HUES48 (cell line): Measurements from ENCODE around the gene TBL1Y.

Source experiments
- H3K27ac ChIP-seq: one replicate; pipeline ENCODE4 v1.7.0; 2013; ENCODE audit warnings: low read depth, low read length, inconsistent platforms
- H3K27me3 ChIP-seq: 2 replicates; pipeline ENCODE4 v1.6.1; 2013; ENCODE audit warnings: mild to moderate bottlenecking, low read length; ENCODE audit not compliant: control insufficient read depth, insufficient read depth
- H3K36me3 ChIP-seq: 2 replicates; pipeline ENCODE4 v1.6.1; 2013; ENCODE audit warnings: low read length; ENCODE audit not compliant: control insufficient read depth, insufficient read depth
- H3K4me1 ChIP-seq: 2 replicates; pipeline ENCODE4 v1.6.1; 2013; ENCODE audit warnings: mild to moderate bottlenecking, low read length; ENCODE audit not compliant: control insufficient read depth, insufficient read depth
- H3K4me3 ChIP-seq: 2 replicates; pipeline ENCODE4 v1.5.1; 2013; ENCODE audit warnings: mild to moderate bottlenecking, low read depth, low read length
- H3K9ac ChIP-seq: 2 replicates; pipeline ENCODE4 v1.6.1; 2013; ENCODE audit warnings: mild to moderate bottlenecking, low read depth, low read length, moderate library complexity
- H3K9me3 ChIP-seq: 2 replicates; pipeline ENCODE4 v1.6.1; 2013; ENCODE audit warnings: low read length; ENCODE audit not compliant: control insufficient read depth, insufficient read depth

TBL1Y gene

GRCh38 chrY:6928265-6928664 lies 17.8 kb downstream of the TBL1Y start:
- Histone ChIP-seq H3K4me3 (no peak overlapping the region), H3K4me1 (no peaks in the 10 kb centered on the region), H3K36me3 (no peaks in the 10 kb centered on the region), H3K9ac (no peak overlapping the region), H3K9me3 (no peaks in the 10 kb centered on the region), H3K27me3 (no peaks in the 10 kb centered on the region), H3K27ac (no peak overlapping the region)

GRCh38 chrY:6929237-6929636 lies 18.7 kb downstream of the TBL1Y start:
- H3K9ac ChIP-seq: no peak overlapping the region
- no peaks in the 10 kb centered on the region for H3K27me3 ChIP-seq
- H3K4me3 ChIP-seq: no peak overlapping the region
- no peak overlapping the region for H3K27ac ChIP-seq
- no peaks in the 10 kb centered on the region for H3K9me3 ChIP-seq
- H3K4me1 ChIP-seq: no peaks in the 10 kb centered on the region
- no peaks in the 10 kb centered on the region for H3K36me3 ChIP-seq

GRCh38 chrY:6931779-6932396 lies 21.4 kb downstream of the TBL1Y start:
- Histone ChIP-seq H3K9ac (no peak overlapping the region), H3K27ac (no peak overlapping the region), H3K36me3 (no peaks in the 10 kb centered on the region), H3K4me1 (no peaks in the 10 kb centered on the region), H3K27me3 (no peaks in the 10 kb centered on the region), H3K9me3 (no peaks in the 10 kb centered on the region), H3K4me3 (no peak overlapping the region)

DNA sequence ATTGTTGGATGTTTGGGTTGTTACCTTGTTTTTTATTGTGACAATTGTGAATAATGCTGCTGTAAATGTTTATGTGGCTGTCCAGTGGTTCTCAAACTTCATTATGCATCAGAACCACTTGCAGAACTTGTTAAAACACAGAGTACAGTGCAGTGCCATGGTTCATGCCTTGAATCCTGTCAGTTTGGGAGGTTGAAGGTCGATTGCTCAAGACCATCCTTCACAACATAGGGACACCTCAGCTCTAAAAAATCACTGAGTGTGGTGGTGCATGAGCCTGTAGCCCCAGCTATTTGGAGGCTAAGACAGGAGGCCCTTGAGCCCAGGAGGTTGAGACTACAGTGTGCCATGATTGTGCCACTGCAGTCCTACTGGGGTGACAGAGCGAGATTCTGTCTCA lies 25.0 kb downstream of the TBL1Y start:
- Histone ChIP-seq H3K36me3 (no peaks in the 10 kb centered on the region), H3K9ac (no peak overlapping the region), H3K4me1 (no peaks in the 10 kb centered on the region), H3K27me3 (no peaks in the 10 kb centered on the region), H3K9me3 (no peaks in the 10 kb centered on the region), H3K27ac (no peak overlapping the region), H3K4me3 (no peak overlapping the region)

DNA sequence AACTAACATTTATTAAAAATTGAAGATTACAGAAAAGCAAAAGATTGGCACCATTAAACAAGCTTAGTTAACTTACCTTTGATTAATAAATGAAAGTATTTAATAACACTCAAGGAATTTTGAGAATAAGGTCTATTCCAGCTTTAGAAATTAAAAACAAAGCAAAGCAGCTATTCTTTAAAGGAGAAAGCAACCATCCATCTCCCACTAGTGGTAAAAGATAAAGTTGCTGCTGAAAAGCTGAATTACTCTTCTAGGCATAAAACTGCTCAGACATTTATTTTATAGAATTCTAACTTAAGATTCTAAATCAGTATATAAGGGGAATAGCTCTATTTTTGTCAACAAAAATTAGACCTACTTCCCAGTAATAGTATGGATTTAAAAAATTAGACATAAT lies 37.2 kb downstream of the TBL1Y start:
- Histone ChIP-seq H3K4me1 (no peaks in the 10 kb centered on the region), H3K9ac (no peak overlapping the region), H3K27me3 (no peaks in the 10 kb centered on the region), H3K27ac (no peak overlapping the region), H3K4me3 (no peak overlapping the region), H3K9me3 (no peaks in the 10 kb centered on the region), H3K36me3 (no peaks in the 10 kb centered on the region)

DNA sequence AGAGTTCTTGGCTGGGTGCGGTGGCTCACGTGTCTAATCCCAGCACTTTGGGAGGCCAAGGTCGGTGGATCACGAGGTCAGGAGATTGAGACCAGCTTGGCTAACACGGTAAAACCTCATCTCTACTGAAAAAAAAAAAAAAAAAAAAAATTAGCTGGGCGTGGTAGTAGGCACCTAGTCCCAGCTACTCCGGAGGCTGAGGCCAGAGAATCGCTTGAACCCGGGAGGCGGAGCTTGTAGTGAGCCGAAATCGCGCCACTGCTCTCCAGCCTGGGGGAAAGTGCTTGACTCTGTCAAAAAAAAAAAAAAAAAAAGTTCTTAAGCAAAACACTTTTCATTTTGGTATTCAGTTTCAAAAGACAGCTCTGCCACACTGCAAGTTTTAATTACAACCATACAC lies 37.9 kb downstream of the TBL1Y start:
- no peak overlapping the region for H3K27ac ChIP-seq
- no peaks in the 10 kb centered on the region for H3K4me1 ChIP-seq
- no peaks in the 10 kb centered on the region for H3K36me3 ChIP-seq
- H3K27me3 ChIP-seq: no peaks in the 10 kb centered on the region
- no peak overlapping the region for H3K9ac ChIP-seq
- H3K4me3 ChIP-seq: no peak overlapping the region
- H3K9me3 ChIP-seq: no peaks in the 10 kb centered on the region

- Histone ChIP-seq H3K27me3 (no peaks in the 10 kb centered on the region), H3K9me3 (no peaks in the 10 kb centered on the region), H3K9ac (no peak overlapping the region), H3K36me3 (no peaks in the 10 kb centered on the region), H3K27ac (no peak overlapping the region), H3K4me1 (no peaks in the 10 kb centered on the region), H3K4me3 (no peak overlapping the region)
These were observed 39.5 kb downstream of the TBL1Y start for GRCh38 chrY:6949947-6950346.

GRCh38 chrY:6964732-6965131 lies 54.2 kb downstream of the TBL1Y start:
- H3K4me3 ChIP-seq: no peak overlapping the region
- no peaks in the 10 kb centered on the region for H3K9me3 ChIP-seq
- H3K4me1 ChIP-seq: no peaks in the 10 kb centered on the region
- H3K27me3 ChIP-seq: no peaks in the 10 kb centered on the region
- H3K36me3 ChIP-seq: no peaks in the 10 kb centered on the region
- no peak overlapping the region for H3K27ac ChIP-seq
- H3K9ac ChIP-seq: no peak overlapping the region

GRCh38 chrY:6966521-6966920 lies 56.0 kb downstream of the TBL1Y start:
- H3K36me3 ChIP-seq: no peaks in the 10 kb centered on the region
- no peaks in the 10 kb centered on the region for H3K9me3 ChIP-seq
- no peak overlapping the region for H3K4me3 ChIP-seq
- no peak overlapping the region for H3K9ac ChIP-seq
- no peaks in the 10 kb centered on the region for H3K4me1 ChIP-seq
- H3K27me3 ChIP-seq: no peaks in the 10 kb centered on the region
- H3K27ac ChIP-seq: no peak overlapping the region

- Histone ChIP-seq H3K27ac (no peak overlapping the region), H3K9me3 (no peaks in the 10 kb centered on the region), H3K36me3 (no peaks in the 10 kb centered on the region), H3K9ac (no peak overlapping the region), H3K4me3 (no peak overlapping the region), H3K27me3 (no peaks in the 10 kb centered on the region), H3K4me1 (no peaks in the 10 kb centered on the region)
These were observed 57.2 kb downstream of the TBL1Y start for GRCh38 chrY:6967736-6968135.

DNA sequence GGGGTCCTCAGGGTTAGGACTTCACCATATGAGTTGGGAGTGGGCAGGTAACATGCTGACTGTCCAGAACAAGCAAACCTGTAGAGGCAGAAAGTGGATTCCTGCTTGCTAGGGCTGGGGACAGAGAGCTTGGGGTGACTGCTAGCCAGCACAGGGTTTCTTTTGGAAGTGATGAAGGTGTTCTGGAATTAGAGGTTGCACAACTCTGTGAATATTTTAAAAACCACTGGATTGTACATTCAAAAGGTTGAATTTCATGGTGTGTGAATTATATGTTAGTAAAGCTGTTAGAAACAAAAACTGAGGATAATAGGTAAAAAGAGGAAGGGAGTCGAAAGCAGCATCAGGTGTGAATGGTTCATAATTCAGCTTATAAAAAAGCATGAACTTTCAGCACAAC lies 57.7 kb downstream of the TBL1Y start:
- Histone ChIP-seq H3K9ac (no peak overlapping the region), H3K27ac (no peak overlapping the region), H3K27me3 (no peaks in the 10 kb centered on the region), H3K9me3 (no peaks in the 10 kb centered on the region), H3K4me3 (no peak overlapping the region), H3K36me3 (no peaks in the 10 kb centered on the region), H3K4me1 (no peaks in the 10 kb centered on the region)
